Measurements from ENCODE around the gene VNN1. TPM values are rescaled to one million over a fixed set of nuclear protein-coding genes. Genes with fewer than 3 reads are reported as not detected.

VNN1 gene
- total RNA-seq, 1 experiment from 2014 or later = not detected

GRCh38 chr6:132633362-132633761 lies 80.5 kb downstream of the VNN1 start:
- no peak for DNase-seq (ENCODE audit: low spot score)
- H3K9me3 ChIP-seq (ENCODE audit: low read depth, low read length, poor library complexity, severe bottlenecking) = no peaks in the 10 kb centered on the region
- no peak overlapping the region for H3K4me3 ChIP-seq (ENCODE audit: low read depth, low read length, poor library complexity, severe bottlenecking)
- H3K36me3 ChIP-seq (ENCODE audit: insufficient read depth, low read length, poor library complexity, severe bottlenecking) = no peaks in the 10 kb centered on the region
- intact Hi-C loops (cut with micrococcal nuclease; ENCODE audit: unreplicated experiment) = no loop called here
- peaks cover 42% of the 10 kb centered on the region for H3K27me3 ChIP-seq (replicated peaks; ENCODE audit: insufficient read depth, low read depth, low read length, poor library complexity)
- no peak overlapping the region for H3K27ac ChIP-seq (ENCODE audit: low read depth, low read length, poor library complexity, severe bottlenecking)
- no TSS peak for BruUV-seq (replicated peaks)
- no peaks in the 10 kb centered on the region for H3K4me1 ChIP-seq (ENCODE audit: insufficient read depth, low read length, poor library complexity, severe bottlenecking)
- CTCF ChIA-PET = no interaction called here
- TF ChIP-seq, protein P1, sequence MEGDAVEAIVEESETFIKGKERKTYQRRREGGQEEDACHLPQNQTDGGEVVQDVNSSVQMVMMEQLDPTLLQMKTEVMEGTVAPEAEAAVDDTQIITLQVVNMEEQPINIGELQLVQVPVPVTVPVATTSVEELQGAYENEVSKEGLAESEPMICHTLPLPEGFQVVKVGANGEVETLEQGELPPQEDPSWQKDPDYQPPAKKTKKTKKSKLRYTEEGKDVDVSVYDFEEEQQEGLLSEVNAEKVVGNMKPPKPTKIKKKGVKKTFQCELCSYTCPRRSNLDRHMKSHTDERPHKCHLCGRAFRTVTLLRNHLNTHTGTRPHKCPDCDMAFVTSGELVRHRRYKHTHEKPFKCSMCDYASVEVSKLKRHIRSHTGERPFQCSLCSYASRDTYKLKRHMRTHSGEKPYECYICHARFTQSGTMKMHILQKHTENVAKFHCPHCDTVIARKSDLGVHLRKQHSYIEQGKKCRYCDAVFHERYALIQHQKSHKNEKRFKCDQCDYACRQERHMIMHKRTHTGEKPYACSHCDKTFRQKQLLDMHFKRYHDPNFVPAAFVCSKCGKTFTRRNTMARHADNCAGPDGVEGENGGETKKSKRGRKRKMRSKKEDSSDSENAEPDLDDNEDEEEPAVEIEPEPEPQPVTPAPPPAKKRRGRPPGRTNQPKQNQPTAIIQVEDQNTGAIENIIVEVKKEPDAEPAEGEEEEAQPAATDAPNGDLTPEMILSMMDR (conservative IDR thresholded peaks at IDR 0.05; ENCODE audit: low read depth, low read length) = no peak
- no peak for TF ChIP-seq EZH2 (IDR thresholded peaks at IDR 0.05; ENCODE audit: borderline replicate concordance, low read depth, low read length, poor library complexity, severe bottlenecking)
- POLR2A ChIA-PET (ENCODE audit: low non-redundant PET) = no interaction called here

Other genes with a start within 250 kb of the VNN1 start
- gene STX7, start 200.9 kb downstream of the VNN1 start, total RNA-seq (2021) = 19.5 and 22.4 TPM in 2 replicates
- not detected in 2 replicates for gene TAAR9, start 175.8 kb downstream of the VNN1 start, total RNA-seq (2021)
- not detected in 2 replicates for gene TAAR8, start 161.4 kb downstream of the VNN1 start, total RNA-seq (2021)
- gene TAAR6, start 143.7 kb downstream of the VNN1 start, total RNA-seq (2021) = not detected in 2 replicates
- gene TAAR5, start 124.3 kb downstream of the VNN1 start, total RNA-seq (2021) = not detected in 2 replicates
- gene TAAR2, start 89.8 kb downstream of the VNN1 start, total RNA-seq (2021) = not detected in 2 replicates
- gene TAAR1, start 54.9 kb downstream of the VNN1 start, total RNA-seq (2021) = not detected in 2 replicates
- gene VNN2, start 43.8 kb upstream of the VNN1 start, total RNA-seq (2021) = not detected in 2 replicates
- 24.4 and 25.2 TPM in 2 replicates for gene SLC18B1, start 84.6 kb upstream of the VNN1 start, total RNA-seq (2021)
- 913 and 995 TPM in 2 replicates for gene RPS12, start 100.5 kb upstream of the VNN1 start, total RNA-seq (2021)

Data from A673 (cell line).